ENCODE measurements around the gene TMX1.

DNA sequence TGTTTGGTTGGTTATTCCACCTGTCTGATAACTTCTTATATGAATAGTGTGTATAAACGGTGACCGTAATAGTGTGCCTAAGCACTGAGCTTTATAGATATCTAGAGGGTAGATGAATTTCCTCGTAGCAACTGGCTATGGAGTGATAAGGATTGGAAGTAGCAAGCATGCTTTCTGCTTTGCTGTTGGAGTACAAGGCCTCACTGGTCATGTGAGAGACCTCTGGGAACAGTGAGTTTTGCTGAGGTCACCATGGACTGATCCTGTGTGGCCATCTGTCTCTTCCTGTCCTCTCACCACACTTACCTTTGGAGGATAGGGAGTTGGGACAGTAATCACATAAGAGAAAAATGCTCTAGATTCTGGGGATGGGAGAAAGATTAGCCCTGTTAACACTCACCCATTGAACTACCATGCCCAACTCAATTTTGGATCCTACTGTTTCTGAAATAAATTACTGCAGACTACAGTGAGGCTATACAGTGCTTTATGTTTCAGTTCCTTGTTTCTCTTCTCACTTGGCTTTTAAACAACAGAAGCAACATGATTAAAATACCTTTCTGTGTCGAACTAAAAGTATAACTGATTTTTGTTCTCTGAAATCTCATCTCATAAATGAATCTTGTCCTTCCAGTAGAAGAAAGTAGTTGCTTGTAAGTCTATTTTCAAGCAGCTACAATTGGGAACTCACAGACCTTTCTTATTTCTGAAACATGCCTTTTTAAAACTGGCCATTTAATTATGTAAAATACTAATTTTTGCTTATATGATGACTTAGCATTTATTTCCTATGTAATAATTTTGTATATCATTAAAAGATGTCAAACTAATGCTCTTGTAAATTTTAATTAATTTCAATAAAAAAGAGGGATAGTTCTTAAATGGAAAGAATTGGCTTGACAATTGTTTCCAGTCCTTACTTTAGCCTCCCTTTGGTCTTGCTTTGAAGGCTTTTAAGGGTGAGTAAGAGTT, 8.3 kb downstream of the TMX1 start:
- TF ChIP-seq, protein P1, sequence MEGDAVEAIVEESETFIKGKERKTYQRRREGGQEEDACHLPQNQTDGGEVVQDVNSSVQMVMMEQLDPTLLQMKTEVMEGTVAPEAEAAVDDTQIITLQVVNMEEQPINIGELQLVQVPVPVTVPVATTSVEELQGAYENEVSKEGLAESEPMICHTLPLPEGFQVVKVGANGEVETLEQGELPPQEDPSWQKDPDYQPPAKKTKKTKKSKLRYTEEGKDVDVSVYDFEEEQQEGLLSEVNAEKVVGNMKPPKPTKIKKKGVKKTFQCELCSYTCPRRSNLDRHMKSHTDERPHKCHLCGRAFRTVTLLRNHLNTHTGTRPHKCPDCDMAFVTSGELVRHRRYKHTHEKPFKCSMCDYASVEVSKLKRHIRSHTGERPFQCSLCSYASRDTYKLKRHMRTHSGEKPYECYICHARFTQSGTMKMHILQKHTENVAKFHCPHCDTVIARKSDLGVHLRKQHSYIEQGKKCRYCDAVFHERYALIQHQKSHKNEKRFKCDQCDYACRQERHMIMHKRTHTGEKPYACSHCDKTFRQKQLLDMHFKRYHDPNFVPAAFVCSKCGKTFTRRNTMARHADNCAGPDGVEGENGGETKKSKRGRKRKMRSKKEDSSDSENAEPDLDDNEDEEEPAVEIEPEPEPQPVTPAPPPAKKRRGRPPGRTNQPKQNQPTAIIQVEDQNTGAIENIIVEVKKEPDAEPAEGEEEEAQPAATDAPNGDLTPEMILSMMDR (IDR thresholded peaks at IDR 0.05) = no peak
- no peak for TF ChIP-seq POLR2A (IDR thresholded peaks at IDR 0.05)
